ENCODE data around the gene FAM120C.

Gene FAM120C

DNA sequence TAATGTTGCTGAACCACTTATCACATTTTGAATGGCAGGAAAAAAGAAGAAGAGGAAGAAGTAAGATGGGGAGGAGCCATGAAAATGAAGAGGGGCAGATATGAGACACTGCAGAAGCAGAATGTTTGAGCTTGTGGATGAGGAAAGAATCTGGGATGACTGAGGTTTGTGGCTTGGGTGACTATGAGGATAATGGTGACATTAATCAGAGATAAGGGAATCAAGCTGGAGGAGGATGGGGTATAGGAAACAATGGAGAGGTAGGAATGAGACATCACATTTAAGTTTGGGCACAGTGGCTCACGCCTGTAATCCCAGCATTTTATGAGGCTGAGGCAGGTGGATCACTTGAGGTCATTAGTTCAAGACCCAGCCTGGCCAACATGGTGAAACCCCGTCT, 119.7 kb downstream of the FAM120C start:
- TF ChIP-seq, protein P1, sequence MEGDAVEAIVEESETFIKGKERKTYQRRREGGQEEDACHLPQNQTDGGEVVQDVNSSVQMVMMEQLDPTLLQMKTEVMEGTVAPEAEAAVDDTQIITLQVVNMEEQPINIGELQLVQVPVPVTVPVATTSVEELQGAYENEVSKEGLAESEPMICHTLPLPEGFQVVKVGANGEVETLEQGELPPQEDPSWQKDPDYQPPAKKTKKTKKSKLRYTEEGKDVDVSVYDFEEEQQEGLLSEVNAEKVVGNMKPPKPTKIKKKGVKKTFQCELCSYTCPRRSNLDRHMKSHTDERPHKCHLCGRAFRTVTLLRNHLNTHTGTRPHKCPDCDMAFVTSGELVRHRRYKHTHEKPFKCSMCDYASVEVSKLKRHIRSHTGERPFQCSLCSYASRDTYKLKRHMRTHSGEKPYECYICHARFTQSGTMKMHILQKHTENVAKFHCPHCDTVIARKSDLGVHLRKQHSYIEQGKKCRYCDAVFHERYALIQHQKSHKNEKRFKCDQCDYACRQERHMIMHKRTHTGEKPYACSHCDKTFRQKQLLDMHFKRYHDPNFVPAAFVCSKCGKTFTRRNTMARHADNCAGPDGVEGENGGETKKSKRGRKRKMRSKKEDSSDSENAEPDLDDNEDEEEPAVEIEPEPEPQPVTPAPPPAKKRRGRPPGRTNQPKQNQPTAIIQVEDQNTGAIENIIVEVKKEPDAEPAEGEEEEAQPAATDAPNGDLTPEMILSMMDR (IDR thresholded peaks at IDR 0.05; ENCODE audit: borderline replicate concordance, insufficient read depth, low read depth, low read length) = no peak

DNA sequence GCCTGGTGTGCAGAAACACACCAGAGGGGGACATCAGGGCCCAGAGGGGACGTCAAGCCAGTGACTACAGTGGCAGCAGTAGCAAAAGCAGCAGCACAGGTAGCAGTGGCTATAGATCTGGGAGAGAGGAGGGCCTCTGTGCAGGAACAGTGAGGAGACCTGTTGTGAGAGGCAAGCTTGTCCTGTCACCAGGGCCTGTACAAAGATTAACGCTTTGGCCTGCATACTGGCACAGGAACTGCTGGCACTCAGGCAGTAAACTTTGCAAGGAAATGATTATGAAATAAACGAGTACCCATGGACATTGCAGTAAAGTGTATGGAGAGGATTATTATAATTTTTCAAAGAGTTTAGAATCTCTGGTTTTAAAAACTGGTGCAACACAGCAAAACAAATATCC, 133.3 kb downstream of the FAM120C start:
- no peak overlapping the region for H3K4me3 ChIP-seq (ENCODE audit: low read depth, low read length)
- TF ChIP-seq, protein P1 (IDR thresholded peaks at IDR 0.05; ENCODE audit: borderline replicate concordance, insufficient read depth, low read depth, low read length) = no peak

More for the DNA sequence above, 119.7 kb downstream of the FAM120C start:
- no peak overlapping the region for H3K4me3 ChIP-seq (ENCODE audit: low read depth, low read length)

DNA sequence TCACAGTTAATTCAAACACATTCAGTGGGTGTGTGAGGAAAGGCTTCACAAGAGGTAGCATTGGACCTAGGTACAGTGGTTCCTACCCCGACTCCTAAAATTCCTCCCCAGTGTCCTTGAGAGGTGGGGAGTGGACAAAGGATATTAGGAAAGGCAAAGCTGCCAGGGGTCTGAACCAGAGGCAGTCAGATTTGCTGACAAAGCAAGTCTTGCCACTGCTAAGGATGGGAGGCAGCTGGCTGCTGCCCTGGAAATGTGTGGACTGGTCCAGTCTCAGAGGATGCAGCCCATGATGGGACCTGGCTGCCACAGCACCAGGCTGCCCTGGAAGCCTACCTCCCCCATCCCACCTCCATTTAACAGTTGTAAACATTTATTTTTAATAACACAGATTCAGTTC, 134.6 kb downstream of the FAM120C start:
- TF ChIP-seq, protein P1 (IDR thresholded peaks at IDR 0.05; ENCODE audit: borderline replicate concordance, insufficient read depth, low read depth, low read length) = no peak
- H3K4me3 ChIP-seq (ENCODE audit: low read depth, low read length) = no peak overlapping the region

DNA sequence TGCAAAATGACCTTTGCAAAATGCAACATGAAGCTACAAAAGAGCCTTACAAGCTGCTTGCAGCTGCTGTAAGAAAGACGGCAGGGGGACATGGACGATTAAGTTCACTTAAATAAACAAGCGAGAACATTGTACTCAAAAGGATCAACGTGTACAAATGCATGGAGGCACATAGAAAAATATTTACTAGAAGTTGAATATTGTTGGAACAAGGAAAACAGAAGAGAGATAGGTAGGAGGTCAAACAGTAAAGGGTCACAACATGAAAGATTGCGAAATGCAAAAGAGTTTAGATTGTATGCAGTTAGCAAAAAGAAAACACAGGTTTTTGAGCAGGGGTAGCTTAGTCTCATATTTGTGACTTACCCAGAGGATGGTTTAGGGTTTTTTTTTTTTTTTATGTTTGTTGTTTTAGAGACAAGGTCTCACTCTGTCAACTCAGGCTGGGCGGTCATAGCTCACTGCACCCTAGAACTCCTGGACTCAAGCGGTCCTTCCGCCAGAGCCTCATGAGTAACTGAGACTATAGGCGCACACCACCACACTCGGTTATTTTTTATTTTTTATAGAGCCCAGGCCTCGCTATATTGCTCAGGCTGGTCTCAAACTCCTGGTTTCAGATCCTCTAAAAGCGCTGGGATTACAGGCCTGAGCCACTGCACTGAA, 137.4 kb downstream of the FAM120C start:
- H3K4me3 ChIP-seq (ENCODE audit: low read depth, low read length) = no peak overlapping the region
- TF ChIP-seq, protein P1 (IDR thresholded peaks at IDR 0.05; ENCODE audit: borderline replicate concordance, insufficient read depth, low read depth, low read length) = no peak

DNA sequence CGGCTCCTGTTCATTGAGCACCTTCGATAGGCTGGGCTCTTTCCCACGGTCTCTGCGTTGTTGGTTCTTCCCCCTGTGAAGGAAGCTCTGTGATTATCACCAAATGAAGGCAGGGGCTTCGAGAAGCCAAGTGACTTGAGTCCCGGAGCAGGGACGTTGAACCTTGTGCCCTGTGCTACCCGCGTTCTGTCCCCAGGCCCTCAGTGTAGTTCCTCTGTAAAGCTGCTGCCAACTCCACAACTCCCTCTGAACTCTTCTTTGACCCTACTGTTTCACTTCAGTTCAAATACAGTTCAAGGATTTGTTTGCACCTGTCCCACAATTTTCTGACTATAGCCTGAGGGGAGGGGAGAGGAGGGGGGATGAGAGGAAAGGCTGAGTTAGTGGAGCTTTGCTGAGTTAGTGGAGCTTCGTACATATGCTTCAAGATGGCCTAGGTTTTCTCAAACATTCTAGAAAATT, 138.1 kb downstream of the FAM120C start:
- TF ChIP-seq, protein P1 (IDR thresholded peaks at IDR 0.05; ENCODE audit: borderline replicate concordance, insufficient read depth, low read depth, low read length) = no peak
- H3K4me3 ChIP-seq (ENCODE audit: low read depth, low read length) = peak overlapping the region; percentile 50

DNA sequence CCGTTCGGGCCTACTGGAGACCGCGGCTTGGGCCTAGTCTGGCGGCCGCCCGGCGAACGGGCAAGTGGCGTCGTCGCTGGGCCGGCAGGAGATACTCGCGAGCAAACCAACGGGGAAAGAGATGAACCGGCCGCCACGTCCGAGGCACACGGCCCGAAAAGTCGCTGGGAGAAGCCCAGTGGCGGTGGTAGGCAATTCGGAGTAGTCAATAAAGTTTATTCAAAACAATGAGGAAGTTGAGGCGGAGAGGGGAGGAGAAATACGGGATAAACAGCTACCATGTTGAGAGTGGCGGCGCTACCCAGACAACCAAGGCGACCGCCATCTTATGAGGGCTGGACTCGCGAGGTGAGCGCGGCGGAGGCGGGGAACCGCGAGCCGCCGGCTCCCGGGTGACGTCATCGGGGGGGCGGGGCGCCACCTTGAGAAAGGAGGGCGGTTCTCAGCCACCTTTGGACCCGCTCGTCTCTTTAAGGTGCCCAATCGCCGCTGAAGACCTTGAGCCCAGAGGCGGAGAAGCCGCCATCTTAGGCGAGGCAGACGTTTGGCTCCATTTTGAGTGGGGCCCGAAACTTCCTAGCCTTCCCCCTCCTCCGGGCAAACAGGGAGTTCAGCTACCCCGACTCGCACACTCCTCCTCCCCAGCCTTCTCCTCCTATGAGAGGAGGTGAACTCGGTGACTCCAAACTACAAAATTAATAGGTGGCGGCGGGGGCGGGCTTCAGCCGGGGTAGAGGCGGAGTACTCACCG, 138.8 kb downstream of the FAM120C start, which contains the start of gene PHF8:
TSS of gene PHF8 (minus strand) at position 348 of the 751 bp plus-strand sequence. CDS start 1,745 bp downstream, outside the sequence.
- peak within 1 kb of the TSS; percentile 83 for H3K4me3 ChIP-seq (ENCODE audit: low read depth, low read length)
- TF ChIP-seq, protein P1 (IDR thresholded peaks at IDR 0.05; ENCODE audit: borderline replicate concordance, insufficient read depth, low read depth, low read length) = no peak

Measured in GM12875 (cell line).